ENCODE results near the gene MAOB.

- TF ChIP-seq POLR2A (IDR thresholded peaks at IDR 0.05) (no peak), CTCF (IDR thresholded peaks at IDR 0.05) (no peak)
Measured at GRCh38 chrX:43743100-43743822, 139.0 kb downstream of the MAOB start.

All from thyroid gland (tissue), 4 donors.